ENCODE measurements around the gene FLCN.

Gene FLCN

DNA sequence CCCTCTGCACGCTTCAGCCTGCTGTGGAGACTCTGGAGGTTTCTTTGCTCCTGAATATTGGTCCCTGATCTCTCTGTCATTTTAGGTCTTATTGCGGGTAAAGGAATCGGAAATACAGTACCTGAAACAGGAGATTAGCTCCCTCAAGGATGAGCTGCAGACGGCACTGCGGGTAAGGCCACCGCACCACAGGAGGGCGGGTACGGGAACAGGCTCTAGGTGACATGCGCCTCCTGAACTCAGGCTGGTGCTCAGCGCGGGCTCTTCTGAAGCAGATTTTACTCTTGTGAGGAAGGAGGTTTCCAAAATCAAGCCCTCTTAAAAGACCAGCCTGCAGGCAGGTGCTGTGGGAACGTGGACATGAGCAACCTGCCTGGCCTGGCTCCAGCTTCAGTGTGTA lies 60.6 kb downstream of the FLCN start:
- Mint-ChIP-seq H3K4me3 (no peak overlapping the region), H3K9me3 (no peaks in the 10 kb centered on the region), H3K27ac (peak overlapping the region; percentile 70), H3K27me3 (no peaks in the 10 kb centered on the region), H3K4me1 (ENCODE audit: low read depth) (peaks cover 71% of the 10 kb centered on the region), H3K36me3 (ENCODE audit: low read depth) (peaks cover 50% of the 10 kb centered on the region)

DNA sequence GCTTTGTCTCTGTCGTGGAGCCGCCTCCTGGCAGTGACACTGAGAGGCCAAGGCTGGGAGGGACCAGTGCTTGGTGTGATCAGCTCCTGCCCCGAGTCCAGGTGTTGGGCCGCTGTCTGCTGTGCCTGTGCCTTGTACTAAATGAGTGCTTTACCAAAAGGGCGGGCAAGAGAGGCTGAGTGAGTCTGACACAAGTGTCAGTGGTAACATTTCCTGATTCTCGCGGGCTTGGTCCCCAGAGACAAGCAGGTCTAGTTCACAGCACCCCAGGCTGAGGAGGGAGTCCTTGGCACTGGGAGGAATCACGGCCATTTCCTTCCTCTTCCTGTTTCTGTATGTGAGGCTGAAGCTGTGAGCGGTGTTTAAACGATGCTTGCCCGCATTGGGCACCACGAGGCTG lies 61.1 kb downstream of the FLCN start:
- no peaks in the 10 kb centered on the region for H3K9me3 Mint-ChIP-seq
- H3K4me3 Mint-ChIP-seq: no peak overlapping the region
- peak overlapping the region; percentile 70 for H3K27ac Mint-ChIP-seq

DNA sequence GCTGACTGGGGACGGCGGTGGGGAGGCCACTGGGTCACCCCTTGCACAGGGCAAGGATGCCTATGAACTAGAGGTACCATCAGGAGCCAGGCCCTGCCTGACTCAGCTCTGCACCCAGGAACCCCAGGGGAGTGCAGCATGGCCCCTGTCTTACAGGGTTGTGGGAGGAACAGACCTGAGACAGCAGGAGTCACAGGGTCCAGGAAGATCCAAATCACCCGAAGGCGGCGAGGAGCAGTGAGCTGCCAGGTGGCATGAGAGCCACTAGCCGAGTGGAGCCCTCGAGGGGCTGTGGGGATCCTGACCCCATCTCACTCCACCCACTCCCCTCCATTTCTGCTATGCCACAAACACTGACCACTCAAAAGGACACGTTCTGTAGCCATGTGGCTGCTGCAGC lies 61.6 kb downstream of the FLCN start:
- H3K4me1 Mint-ChIP-seq (ENCODE audit: low read depth): peaks cover 69% of the 10 kb centered on the region
- H3K27me3 Mint-ChIP-seq: no peaks in the 10 kb centered on the region
- no peak overlapping the region for H3K4me3 Mint-ChIP-seq
- H3K27ac Mint-ChIP-seq: no peak overlapping the region
- H3K9me3 Mint-ChIP-seq: no peaks in the 10 kb centered on the region
- peaks cover 43% of the 10 kb centered on the region for H3K36me3 Mint-ChIP-seq (ENCODE audit: low read depth)

More for the DNA sequence above, 61.1 kb downstream of the FLCN start:
- Mint-ChIP-seq H3K27me3 (no peaks in the 10 kb centered on the region), H3K36me3 (ENCODE audit: low read depth) (peaks cover 49% of the 10 kb centered on the region), H3K4me1 (ENCODE audit: low read depth) (peaks cover 71% of the 10 kb centered on the region)

DNA sequence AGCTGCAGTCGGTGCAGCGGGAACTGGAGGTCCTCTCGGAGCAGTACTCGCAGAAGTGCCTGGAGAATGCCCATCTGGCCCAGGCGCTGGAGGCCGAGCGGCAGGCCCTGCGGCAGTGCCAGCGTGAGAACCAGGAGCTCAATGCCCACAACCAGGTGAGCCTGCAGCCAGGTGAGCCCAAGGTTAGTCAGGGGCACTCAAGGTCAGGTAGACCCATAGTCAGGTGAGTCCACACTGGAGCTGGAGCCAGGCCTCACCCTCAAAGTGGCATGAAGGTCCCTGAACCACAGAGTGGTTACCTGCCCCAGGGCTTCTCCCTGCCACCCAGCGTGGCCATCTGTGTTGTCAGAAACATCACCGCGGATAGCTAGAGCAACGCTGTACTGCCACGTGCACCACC lies 63.0 kb downstream of the FLCN start:
- H3K36me3 Mint-ChIP-seq (ENCODE audit: low read depth): peaks cover 37% of the 10 kb centered on the region
- H3K27me3 Mint-ChIP-seq: no peaks in the 10 kb centered on the region
- H3K9me3 Mint-ChIP-seq: no peaks in the 10 kb centered on the region
- no peak overlapping the region for H3K27ac Mint-ChIP-seq
- H3K4me1 Mint-ChIP-seq (ENCODE audit: low read depth): peaks cover 61% of the 10 kb centered on the region
- H3K4me3 Mint-ChIP-seq: no peak overlapping the region

- no peak overlapping the region for H3K27ac Mint-ChIP-seq
- H3K4me3 Mint-ChIP-seq: no peak overlapping the region
- H3K27me3 Mint-ChIP-seq: no peaks in the 10 kb centered on the region
- H3K4me1 Mint-ChIP-seq (ENCODE audit: low read depth): peaks cover 53% of the 10 kb centered on the region
- peaks cover 36% of the 10 kb centered on the region for H3K36me3 Mint-ChIP-seq (ENCODE audit: low read depth)
- no peaks in the 10 kb centered on the region for H3K9me3 Mint-ChIP-seq
These were observed 64.0 kb downstream of the FLCN start for GRCh38 chr17:17172990-17173389.

GRCh38 chr17:17172001-17172939 lies 64.7 kb downstream of the FLCN start:
- H3K36me3 Mint-ChIP-seq (ENCODE audit: low read depth): peaks cover 32% of the 10 kb centered on the region
- H3K27me3 Mint-ChIP-seq: no peaks in the 10 kb centered on the region
- peaks cover 48% of the 10 kb centered on the region for H3K4me1 Mint-ChIP-seq (ENCODE audit: low read depth)
- H3K27ac Mint-ChIP-seq: no peak overlapping the region
- no peak overlapping the region for H3K4me3 Mint-ChIP-seq
- no peaks in the 10 kb centered on the region for H3K9me3 Mint-ChIP-seq

GRCh38 chr17:17171186-17171585 lies 65.8 kb downstream of the FLCN start:
- no peak overlapping the region for H3K27ac Mint-ChIP-seq
- peaks cover 28% of the 10 kb centered on the region for H3K36me3 Mint-ChIP-seq (ENCODE audit: low read depth)
- H3K4me1 Mint-ChIP-seq (ENCODE audit: low read depth): peaks cover 44% of the 10 kb centered on the region
- no peaks in the 10 kb centered on the region for H3K27me3 Mint-ChIP-seq
- no peaks in the 10 kb centered on the region for H3K9me3 Mint-ChIP-seq
- no peak overlapping the region for H3K4me3 Mint-ChIP-seq

GRCh38 chr17:17170346-17170985 lies 66.5 kb downstream of the FLCN start:
- Mint-ChIP-seq H3K4me3 (no peak overlapping the region), H3K27ac (no peak overlapping the region), H3K9me3 (no peaks in the 10 kb centered on the region), H3K4me1 (ENCODE audit: low read depth) (peaks cover 36% of the 10 kb centered on the region), H3K27me3 (no peaks in the 10 kb centered on the region), H3K36me3 (ENCODE audit: low read depth) (peaks cover 26% of the 10 kb centered on the region)

DNA sequence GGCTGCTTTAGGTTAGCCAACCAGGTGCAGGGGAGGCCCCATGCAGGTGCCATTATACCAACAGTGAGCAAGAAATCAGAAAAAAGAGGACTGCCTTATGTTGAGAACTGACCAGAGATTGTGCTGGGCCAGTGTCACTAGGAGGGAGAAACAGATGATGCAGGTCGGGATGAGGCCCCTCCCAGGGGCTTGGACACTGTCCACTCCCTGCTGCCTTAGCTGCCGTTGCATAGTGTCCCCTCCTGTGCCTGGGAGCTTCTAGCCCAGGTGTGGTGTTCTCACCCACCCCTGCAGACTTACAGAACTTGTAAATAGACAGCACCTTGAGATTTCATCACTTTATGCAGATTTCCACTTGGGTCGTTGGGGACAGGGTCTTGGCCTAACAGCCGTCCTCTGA lies 67.6 kb downstream of the FLCN start:
- no peaks in the 10 kb centered on the region for H3K27me3 Mint-ChIP-seq
- H3K27ac Mint-ChIP-seq: no peak overlapping the region
- H3K4me1 Mint-ChIP-seq (ENCODE audit: low read depth): peaks cover 27% of the 10 kb centered on the region
- no peak overlapping the region for H3K4me3 Mint-ChIP-seq
- peaks cover 33% of the 10 kb centered on the region for H3K36me3 Mint-ChIP-seq (ENCODE audit: low read depth)
- H3K9me3 Mint-ChIP-seq: no peaks in the 10 kb centered on the region

DNA sequence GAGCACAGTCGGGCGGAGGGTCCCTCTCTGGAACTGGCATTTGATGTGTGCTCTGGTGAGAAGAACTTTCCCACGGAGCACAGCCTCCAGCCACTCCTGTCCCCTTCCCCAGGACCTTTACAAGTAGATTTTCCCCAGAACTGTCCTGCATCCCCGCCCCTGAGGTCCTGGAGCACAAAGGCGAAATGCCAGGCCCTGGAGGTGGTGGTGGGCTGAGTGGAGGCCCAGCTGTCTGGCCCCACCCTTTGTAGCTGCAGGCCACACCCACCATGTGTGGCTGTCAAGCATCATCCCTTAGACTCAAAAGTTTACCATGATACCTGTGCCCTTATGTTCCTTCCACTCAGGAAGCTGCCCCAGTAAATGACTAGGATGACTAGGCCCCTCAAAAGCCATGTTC lies 68.6 kb downstream of the FLCN start:
- H3K4me3 Mint-ChIP-seq: no peak overlapping the region
- no peaks in the 10 kb centered on the region for H3K9me3 Mint-ChIP-seq
- peaks cover 35% of the 10 kb centered on the region for H3K36me3 Mint-ChIP-seq (ENCODE audit: low read depth)
- no peak overlapping the region for H3K27ac Mint-ChIP-seq
- no peaks in the 10 kb centered on the region for H3K27me3 Mint-ChIP-seq
- peaks cover 24% of the 10 kb centered on the region for H3K4me1 Mint-ChIP-seq (ENCODE audit: low read depth)

- H3K4me1 Mint-ChIP-seq (ENCODE audit: low read depth): peaks cover 23% of the 10 kb centered on the region
These were observed 69.0 kb downstream of the FLCN start for GRCh38 chr17:17167986-17168385.

GRCh38 chr17:17167356-17167755 lies 69.6 kb downstream of the FLCN start:
- H3K27ac Mint-ChIP-seq: no peak overlapping the region

More at GRCh38 chr17:17167986-17168385, 69.0 kb downstream of the FLCN start:
- Mint-ChIP-seq H3K27ac (no peak overlapping the region), H3K27me3 (no peaks in the 10 kb centered on the region), H3K36me3 (ENCODE audit: low read depth) (peaks cover 37% of the 10 kb centered on the region), H3K9me3 (no peaks in the 10 kb centered on the region), H3K4me3 (no peak overlapping the region)

GRCh38 chr17:17166446-17166845 lies 70.5 kb downstream of the FLCN start:
- H3K36me3 Mint-ChIP-seq (ENCODE audit: low read depth): peaks cover 40% of the 10 kb centered on the region

More at GRCh38 chr17:17167356-17167755, 69.6 kb downstream of the FLCN start:
- no peak overlapping the region for H3K4me3 Mint-ChIP-seq
- H3K27me3 Mint-ChIP-seq: no peaks in the 10 kb centered on the region
- H3K36me3 Mint-ChIP-seq (ENCODE audit: low read depth): peaks cover 38% of the 10 kb centered on the region
- no peaks in the 10 kb centered on the region for H3K9me3 Mint-ChIP-seq
- H3K4me1 Mint-ChIP-seq (ENCODE audit: low read depth): peaks cover 17% of the 10 kb centered on the region

DNA sequence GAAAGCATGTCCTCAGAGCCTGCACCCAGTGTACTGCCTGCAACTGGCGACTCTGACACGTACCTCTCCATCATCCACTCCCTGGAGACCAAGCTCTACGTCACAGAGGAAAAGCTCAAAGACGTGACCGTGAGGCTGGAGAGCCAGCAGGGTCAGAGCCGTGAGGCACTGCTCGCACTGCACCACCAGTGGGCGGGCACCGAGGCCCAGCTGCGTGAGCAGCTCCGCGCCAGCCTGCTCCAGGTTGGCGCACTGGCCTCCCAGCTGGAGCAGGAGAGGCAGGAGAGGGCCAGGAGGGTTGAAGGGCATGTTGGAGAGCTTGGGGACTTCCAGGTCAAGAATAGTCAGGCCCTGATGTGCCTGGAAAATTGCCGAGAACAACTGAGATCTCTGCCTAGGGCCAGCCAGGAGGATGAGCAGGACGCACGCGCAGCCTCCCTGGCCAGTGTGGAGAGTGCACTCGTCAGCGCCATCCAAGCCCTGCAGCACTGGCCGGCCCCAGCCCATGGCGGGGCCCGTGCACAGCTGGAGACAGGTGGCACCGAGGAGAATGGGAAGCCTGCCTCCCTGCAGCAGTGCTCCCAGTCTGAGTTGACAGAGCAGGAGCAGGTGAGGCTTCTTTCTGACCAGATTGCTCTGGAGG lies 71.2 kb downstream of the FLCN start:
- Mint-ChIP-seq H3K27ac (no peak overlapping the region), H3K9me3 (no peaks in the 10 kb centered on the region), H3K4me3 (no peak overlapping the region), H3K36me3 (ENCODE audit: low read depth) (peaks cover 44% of the 10 kb centered on the region), H3K4me1 (ENCODE audit: low read depth) (peaks cover 6% of the 10 kb centered on the region), H3K27me3 (no peaks in the 10 kb centered on the region)

More at GRCh38 chr17:17166446-17166845, 70.5 kb downstream of the FLCN start:
- no peaks in the 10 kb centered on the region for H3K9me3 Mint-ChIP-seq
- no peaks in the 10 kb centered on the region for H3K27me3 Mint-ChIP-seq
- H3K4me1 Mint-ChIP-seq (ENCODE audit: low read depth): peaks cover 12% of the 10 kb centered on the region
- no peak overlapping the region for H3K27ac Mint-ChIP-seq
- H3K4me3 Mint-ChIP-seq: no peak overlapping the region

DNA sequence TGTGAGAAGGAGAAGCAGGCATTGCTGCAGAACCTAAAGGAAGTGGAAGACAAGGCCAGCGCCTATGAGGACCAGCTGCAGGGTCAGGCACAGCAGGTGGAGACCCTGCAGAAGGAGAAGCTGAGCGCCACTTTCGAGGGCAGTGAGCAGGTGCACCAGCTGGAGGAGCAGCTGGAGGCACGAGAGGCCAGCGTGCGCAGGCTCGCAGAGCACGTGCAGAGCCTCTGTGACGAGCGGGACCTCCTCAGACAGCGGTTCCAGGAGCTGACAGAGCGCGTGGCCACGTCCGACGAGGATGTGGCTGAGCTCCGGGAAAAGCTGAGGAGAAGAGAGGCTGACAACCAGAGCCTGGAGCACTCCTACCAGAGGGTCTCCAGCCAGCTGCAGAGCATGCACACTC lies 72.3 kb downstream of the FLCN start:
- Mint-ChIP-seq H3K9me3 (no peaks in the 10 kb centered on the region), H3K4me3 (no peak overlapping the region), H3K27ac (no peak overlapping the region), H3K4me1 (ENCODE audit: low read depth) (no peaks in the 10 kb centered on the region), H3K36me3 (ENCODE audit: low read depth) (peaks cover 47% of the 10 kb centered on the region), H3K27me3 (no peaks in the 10 kb centered on the region)
